Esophagus muscularis mucosa (tissue), 2 donors: ENCODE results near the gene AXIN1.

Source experiments
- POLR2A ChIP-seq: fragments of 450-650 bp; IDR thresholded peaks from one replicate; pipeline ENCODE4 v1.6.1; 2017; ENCODE audit warnings: antibody characterized with exemption, moderate library complexity, mild to moderate bottlenecking, low read depth
- POLR2AphosphoS5 ChIP-seq, 2 donors: sonication (generic); formaldehyde crosslinking; IDR thresholded peaks; one replicate each; pipeline ENCODE4 v1.6.1; 2017; ENCODE audit warnings: antibody characterized with exemption in 2 of 2

DNA sequence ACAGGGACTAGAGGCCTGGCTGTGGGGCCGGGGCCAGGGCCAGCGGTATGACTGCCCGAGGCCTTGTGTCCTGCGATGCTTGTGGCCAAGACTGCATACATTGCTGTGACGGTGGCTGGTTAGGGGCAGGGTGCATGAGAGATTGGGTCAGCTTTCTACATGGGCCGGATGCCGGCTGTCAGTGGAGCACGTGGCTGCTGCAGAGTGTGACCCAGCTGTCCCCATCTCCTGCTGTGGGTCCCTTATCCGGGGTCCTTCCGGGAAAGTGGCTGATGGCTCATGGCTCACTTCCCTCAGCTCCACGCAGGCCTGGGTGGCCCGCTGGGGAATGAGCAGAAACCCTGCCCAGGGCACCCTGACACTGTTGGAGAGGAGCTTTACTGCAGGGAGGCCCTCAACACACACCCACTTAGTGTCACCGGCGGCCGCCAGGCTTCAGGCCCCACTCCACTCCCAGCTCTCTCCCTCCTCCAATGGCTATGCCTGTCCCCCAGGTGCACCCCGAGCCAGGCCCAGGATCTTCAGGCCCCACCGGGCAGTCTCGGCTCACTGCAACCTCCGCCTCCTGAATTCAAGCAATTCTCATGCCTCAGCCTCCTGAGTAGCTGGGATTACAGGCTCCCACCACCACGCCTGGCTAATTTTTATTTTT lies 76.0 kb downstream of the AXIN1 start:
- TF ChIP-seq POLR2A = no peak
- no peak for TF ChIP-seq POLR2AphosphoS5 (IDR thresholded peaks at IDR 0.05)
